Measurements from ENCODE around the gene PARD6G. TPM values are rescaled to one million over a fixed set of nuclear protein-coding genes. Genes with fewer than 3 reads are reported as not detected.

The PARD6G gene
- total RNA-seq, 1 experiment from 2014 or later, result 5.4 TPM

- no peaks in the 10 kb centered on the region for H3F3A ChIP-seq (ENCODE audit: low read length, unreplicated experiment)
- DNase-seq (no peak), ATAC-seq (no peak)
- H3K4me3 ChIP-seq (ENCODE audit: low read length), result no peak overlapping the region
- no peak overlapping the region for H3K4me2 ChIP-seq (ENCODE audit: low read length)
- no peak overlapping the region for H3K9ac ChIP-seq (ENCODE audit: low read length)
- H3K4me1 ChIP-seq (ENCODE audit: insufficient read depth, low read length), result no peaks in the 10 kb centered on the region
- no peaks in the 10 kb centered on the region for H3K9me3 ChIP-seq (ENCODE audit: low read length)
- no peaks in the 10 kb centered on the region for H3K27me3 ChIP-seq (ENCODE audit: low read length)
- no peak overlapping the region for H2AFZ ChIP-seq (ENCODE audit: low read length)
- H4K20me1 ChIP-seq (ENCODE audit: low read length), result no peaks in the 10 kb centered on the region
- POLR2A ChIA-PET (ENCODE audit: unreplicated experiment), result no interaction called here
- no TSS peak for BruUV-seq (replicated peaks)
- H3K79me2 ChIP-seq (ENCODE audit: low read length), result no peaks in the 10 kb centered on the region
- no peak overlapping the region for H3K27ac ChIP-seq (ENCODE audit: low read length)
- intact Hi-C loops (cut with micrococcal nuclease), result no loop called here
- no peaks in the 10 kb centered on the region for H3K9me2 ChIP-seq (replicated peaks; ENCODE audit: low read length)
- TF ChIP-seq EZH2 (IDR thresholded peaks at IDR 0.05; ENCODE audit: low read length, unreplicated experiment) (no peak), EZH2phosphoT487 (IDR thresholded peaks at IDR 0.05; ENCODE audit: borderline replicate concordance, low read length) (no peak), CTCF (conservative IDR thresholded peaks at IDR 0.05; ENCODE audit: low read depth, low read length) (no peak)
- no peaks in the 10 kb centered on the region for H3K36me3 ChIP-seq (ENCODE audit: low read depth, low read length)
- CTCF ChIA-PET, result no interaction called here
These were observed 54.5 kb downstream of the PARD6G start for GRCh38 chr18:80192653-80193385.

- DNase-seq (no peak), ATAC-seq (no peak)
- Histone ChIP-seq H3K27me3 (ENCODE audit: low read length) (no peaks in the 10 kb centered on the region), H3K9me2 (replicated peaks; ENCODE audit: low read length) (no peaks in the 10 kb centered on the region), H3K4me3 (ENCODE audit: low read length) (no peak overlapping the region), H3K4me1 (ENCODE audit: insufficient read depth, low read length) (no peaks in the 10 kb centered on the region), H3K9me3 (ENCODE audit: low read length) (no peaks in the 10 kb centered on the region), H3K4me2 (ENCODE audit: low read length) (no peak overlapping the region), H3K9ac (ENCODE audit: low read length) (no peak overlapping the region), H3K27ac (ENCODE audit: low read length) (no peak overlapping the region), H3K36me3 (ENCODE audit: low read depth, low read length) (no peaks in the 10 kb centered on the region), H3F3A (ENCODE audit: low read length, unreplicated experiment) (no peaks in the 10 kb centered on the region), H2AFZ (ENCODE audit: low read length) (no peak overlapping the region), H4K20me1 (ENCODE audit: low read length) (no peaks in the 10 kb centered on the region), H3K79me2 (ENCODE audit: low read length) (no peaks in the 10 kb centered on the region)
- ChIA-PET CTCF (no interaction called here), POLR2A (ENCODE audit: unreplicated experiment) (no interaction called here)
- no TSS peak for BruUV-seq (replicated peaks)
- TF ChIP-seq EZH2 (IDR thresholded peaks at IDR 0.05; ENCODE audit: low read length, unreplicated experiment), result no peak
- no peak for TF ChIP-seq CTCF (conservative IDR thresholded peaks at IDR 0.05; ENCODE audit: low read depth, low read length)
- no peak for TF ChIP-seq EZH2phosphoT487 (IDR thresholded peaks at IDR 0.05; ENCODE audit: borderline replicate concordance, low read length)
- intact Hi-C loops (cut with micrococcal nuclease), result no loop called here
These were observed 55.2 kb downstream of the PARD6G start for GRCh38 chr18:80191907-80192652.

DNA sequence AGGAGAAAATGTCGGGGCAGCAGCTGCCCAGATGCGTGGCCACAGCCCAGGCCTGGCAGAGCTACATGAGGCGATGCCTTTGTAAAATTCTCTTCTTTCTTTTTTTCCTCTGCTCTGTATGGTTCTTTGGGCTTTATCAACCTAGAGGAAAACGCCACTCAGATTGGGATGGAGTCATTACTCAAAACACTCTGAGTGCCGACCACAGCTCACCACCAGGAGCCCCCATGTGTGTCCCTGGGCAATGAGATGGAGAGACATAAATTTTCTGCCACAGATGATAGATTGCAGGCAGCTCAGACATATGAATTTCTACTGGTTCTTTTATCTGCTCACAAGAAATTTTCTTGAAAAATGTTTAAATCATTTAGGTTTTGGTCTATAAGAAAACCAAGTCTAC is 56.0 kb downstream of the PARD6G start:
- H3K9me2 ChIP-seq (replicated peaks; ENCODE audit: low read length), result no peaks in the 10 kb centered on the region
- no peak for TF ChIP-seq CTCF (conservative IDR thresholded peaks at IDR 0.05; ENCODE audit: low read depth, low read length)
- TF ChIP-seq EZH2 (IDR thresholded peaks at IDR 0.05; ENCODE audit: low read length, unreplicated experiment), result no peak
- no peak for TF ChIP-seq EZH2phosphoT487 (IDR thresholded peaks at IDR 0.05; ENCODE audit: borderline replicate concordance, low read length)
- POLR2A ChIA-PET (ENCODE audit: unreplicated experiment), result no interaction called here
- H3F3A ChIP-seq (ENCODE audit: low read length, unreplicated experiment), result no peaks in the 10 kb centered on the region
- CTCF ChIA-PET, result no interaction called here
- H3K4me1 ChIP-seq (ENCODE audit: insufficient read depth, low read length), result no peaks in the 10 kb centered on the region
- H3K4me3 ChIP-seq (ENCODE audit: low read length), result no peak overlapping the region
- H2AFZ ChIP-seq (ENCODE audit: low read length), result no peak overlapping the region
- no peak overlapping the region for H3K4me2 ChIP-seq (ENCODE audit: low read length)
- intact Hi-C loops (cut with micrococcal nuclease), result no loop called here
- no peak for DNase-seq
- no peaks in the 10 kb centered on the region for H4K20me1 ChIP-seq (ENCODE audit: low read length)
- no TSS peak for BruUV-seq (replicated peaks)
- H3K79me2 ChIP-seq (ENCODE audit: low read length), result no peaks in the 10 kb centered on the region
- no peak for ATAC-seq
- H3K27me3 ChIP-seq (ENCODE audit: low read length), result no peaks in the 10 kb centered on the region
- H3K9me3 ChIP-seq (ENCODE audit: low read length), result no peaks in the 10 kb centered on the region
- no peaks in the 10 kb centered on the region for H3K36me3 ChIP-seq (ENCODE audit: low read depth, low read length)
- no peak overlapping the region for H3K9ac ChIP-seq (ENCODE audit: low read length)
- H3K27ac ChIP-seq (ENCODE audit: low read length), result no peak overlapping the region

Measured in PC-3 (cell line).